Muscle layer of duodenum (tissue), 2 donors: ENCODE results near the gene GIPC1.
"Not testable (repeated sequence)": the region's sequence is repeated elsewhere in the genome, so short reads cannot be mapped to it uniquely, and the experiment has no call there.

Source experiments
- H3K27ac ChIP-seq: one replicate; pipeline ENCODE4 v1.7.0; 2013; ENCODE audit warnings: mild to moderate bottlenecking, low read length
- H3K27me3 ChIP-seq: one replicate; pipeline ENCODE4 v1.7.0; 2013; ENCODE audit warnings: low read depth, mild to moderate bottlenecking, control low read depth, low read length
- H3K36me3 ChIP-seq, 2 donors: one replicate each; pipeline ENCODE4 v1.7.0; 2013; ENCODE audit warnings: low read length in 2 of 2, control low read depth in 1 of 2, mild to moderate bottlenecking in 1 of 2; ENCODE audit not compliant: insufficient read depth in 2 of 2, control insufficient read depth in 1 of 2
- H3K4me1 ChIP-seq, 2 donors: one replicate each; pipeline ENCODE4 v1.7.0; 2013; ENCODE audit warnings: low read length in 2 of 2, mild to moderate bottlenecking in 2 of 2, control low read depth in 1 of 2, moderate library complexity in 1 of 2; ENCODE audit not compliant: insufficient read depth in 2 of 2, control insufficient read depth in 1 of 2
- H3K4me3 ChIP-seq, 2 donors: one replicate each; pipeline ENCODE4 v1.7.0; 2013; ENCODE audit warnings: low read length in 2 of 2, low read depth in 1 of 2, mild to moderate bottlenecking in 1 of 2
- H3K9me3 ChIP-seq, 2 donors: one replicate each; pipeline ENCODE4 v1.7.0; 2013; ENCODE audit warnings: low read length in 2 of 2, control low read depth in 1 of 2, mild to moderate bottlenecking in 1 of 2; ENCODE audit not compliant: control insufficient read depth in 1 of 2
- donor health status: healthy.

The GIPC1 gene

DNA sequence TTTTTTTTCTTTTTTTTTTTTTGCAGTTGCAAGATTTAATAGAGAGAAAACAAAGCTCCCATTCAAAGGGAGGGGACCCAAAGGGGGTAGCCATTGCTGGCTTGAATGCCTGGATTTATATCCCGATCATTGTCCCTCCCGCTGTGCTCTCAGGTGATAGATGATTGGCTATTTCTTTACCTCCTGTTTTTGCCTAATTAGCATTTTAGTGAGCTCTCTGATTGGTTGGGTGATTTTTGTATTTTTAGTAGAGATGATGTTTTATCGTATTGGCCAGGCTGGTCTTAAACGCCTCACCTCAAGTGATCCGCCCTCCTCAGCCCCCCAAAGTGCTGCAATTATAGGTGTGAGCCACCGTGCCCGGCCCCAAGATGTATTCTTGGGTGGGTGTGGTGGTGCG, 8.6 kb upstream of the GIPC1 start:
- H3K36me3 ChIP-seq, H3K27ac ChIP-seq, H3K27me3 ChIP-seq, H3K4me1 ChIP-seq, H3K4me3 ChIP-seq, H3K9me3 ChIP-seq: not testable (repeated sequence)

DNA sequence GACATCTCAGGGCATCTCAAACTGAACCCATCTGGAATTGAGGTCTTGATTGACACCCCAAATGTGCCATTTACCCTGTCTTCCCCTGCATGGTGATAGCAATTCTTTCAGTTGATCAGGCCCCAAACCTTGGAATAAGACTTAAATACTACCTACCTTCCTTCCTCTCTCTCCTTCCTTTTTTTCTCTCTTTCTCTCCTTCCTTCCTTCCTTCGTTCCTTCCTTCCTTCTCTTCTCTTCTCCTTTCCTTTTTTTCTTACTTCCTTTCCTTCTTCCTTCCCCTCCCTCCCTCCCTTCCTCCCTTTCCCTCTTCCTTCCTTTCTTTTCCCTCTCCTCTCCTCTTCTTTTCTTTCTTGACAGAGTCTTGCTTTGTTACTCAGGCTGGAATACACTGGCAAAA, 7.4 kb upstream of the GIPC1 start:
- Histone ChIP-seq H3K27ac (no peak overlapping the region), H3K4me3 (no peak overlapping the region), H3K4me1 (peaks cover 0 to 3% of the 10 kb centered on the region in 2 donors), H3K36me3 (no peaks in the 10 kb centered on the region), H3K27me3 (no peaks in the 10 kb centered on the region), H3K9me3 (no peaks in the 10 kb centered on the region)

GRCh38 chr19:14502334-14503092, 6.6 kb upstream of the GIPC1 start:
- H3K36me3 ChIP-seq = no peaks in the 10 kb centered on the region
- H3K4me1 ChIP-seq = peaks cover 1 to 3% of the 10 kb centered on the region in 2 donors
- no peaks in the 10 kb centered on the region for H3K9me3 ChIP-seq
- no peak overlapping the region for H3K27ac ChIP-seq
- H3K4me3 ChIP-seq = no peak overlapping the region
- H3K27me3 ChIP-seq = no peaks in the 10 kb centered on the region

- Histone ChIP-seq H3K4me1 (peaks cover 5 to 29% of the 10 kb centered on the region in 2 donors), H3K36me3 (no peaks in the 10 kb centered on the region), H3K9me3 (no peaks in the 10 kb centered on the region), H3K4me3 (no peak overlapping the region), H3K27me3 (no peaks in the 10 kb centered on the region), H3K27ac (peak overlapping the region; percentile 52)
Observed at GRCh38 chr19:14497228-14497921, 1.4 kb upstream of the GIPC1 start.

DNA sequence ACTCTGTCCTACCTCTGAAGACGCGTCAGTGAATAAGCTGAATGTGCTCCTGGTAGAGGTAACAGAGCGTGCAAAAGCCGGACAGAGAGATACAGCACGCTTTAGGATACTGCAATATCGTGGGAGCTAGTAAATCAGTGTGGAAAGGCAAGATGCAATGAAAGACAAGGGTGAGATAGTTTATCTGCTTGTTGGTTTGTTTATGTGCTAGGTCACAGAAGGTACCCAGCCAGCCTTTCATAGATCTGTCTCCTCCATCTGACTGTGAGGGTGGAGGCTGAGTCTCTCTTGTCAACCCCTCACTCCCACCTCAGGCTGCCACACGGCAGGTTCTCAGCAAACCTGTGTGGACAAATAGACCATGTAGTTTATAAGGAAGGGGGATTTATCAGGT, 904 bp upstream of the GIPC1 start:
- Histone ChIP-seq H3K36me3 (no peaks in the 10 kb centered on the region), H3K4me1 (peaks cover 5 to 29% of the 10 kb centered on the region in 2 donors), H3K27me3 (no peaks in the 10 kb centered on the region), H3K9me3 (no peaks in the 10 kb centered on the region), H3K4me3 (peak overlapping the region; percentile 48 to 79), H3K27ac (peak overlapping the region; percentile 52)

- Histone ChIP-seq H3K4me1 (peaks cover 5 to 29% of the 10 kb centered on the region in 2 donors), H3K27ac (no peak overlapping the region), H3K4me3 (peak overlapping the region; percentile 77 to 79)
Observed at GRCh38 chr19:14495672-14496028, 277 bp downstream of the GIPC1 start.

GRCh38 chr19:14494910-14495671, 836 bp downstream of the GIPC1 start:
- H3K9me3 ChIP-seq = no peaks in the 10 kb centered on the region
- no peak overlapping the region for H3K27ac ChIP-seq
- no peaks in the 10 kb centered on the region for H3K27me3 ChIP-seq
- peaks cover 0 to 1% of the 10 kb centered on the region in 2 donors for H3K36me3 ChIP-seq
- H3K4me1 ChIP-seq = peaks cover 5 to 29% of the 10 kb centered on the region in 2 donors
- peak overlapping the region; percentile 77 to 79 for H3K4me3 ChIP-seq

More at GRCh38 chr19:14495672-14496028, 277 bp downstream of the GIPC1 start:
- Histone ChIP-seq H3K9me3 (no peaks in the 10 kb centered on the region), H3K27me3 (no peaks in the 10 kb centered on the region), H3K36me3 (no peaks in the 10 kb centered on the region)

DNA sequence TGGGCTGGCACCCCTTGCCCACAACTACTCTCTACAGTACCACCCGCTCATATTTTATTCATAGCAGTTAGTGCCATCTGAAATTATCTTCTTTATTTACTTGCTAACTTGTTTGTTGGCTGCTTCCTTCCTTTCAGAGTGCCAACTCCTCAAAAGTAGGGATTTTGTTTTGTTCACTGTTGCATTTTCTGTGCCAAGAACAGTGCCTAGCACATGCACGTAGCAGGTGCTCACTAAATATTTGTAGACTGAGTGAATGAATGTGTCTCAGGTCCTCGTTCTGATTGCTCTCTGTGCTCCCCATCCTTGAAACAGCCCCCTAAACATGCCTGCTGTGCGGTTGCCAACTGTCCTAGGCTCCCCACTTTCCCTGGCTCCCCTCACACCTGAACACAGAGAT, 1.5 kb downstream of the GIPC1 start:
- H3K9me3 ChIP-seq = no peaks in the 10 kb centered on the region
- H3K4me3 ChIP-seq = peak overlapping the region; percentile 17 to 79
- no peak overlapping the region for H3K27ac ChIP-seq

GRCh38 chr19:14492756-14493337, 3.1 kb downstream of the GIPC1 start:
- Histone ChIP-seq H3K4me1 (peaks cover 5 to 29% of the 10 kb centered on the region in 2 donors), H3K27me3 (no peaks in the 10 kb centered on the region), H3K9me3 (no peaks in the 10 kb centered on the region), H3K36me3 (peaks cover 0 to 5% of the 10 kb centered on the region in 2 donors), H3K27ac (no peak overlapping the region), H3K4me3 (no peak overlapping the region)

More for the DNA sequence above, 1.5 kb downstream of the GIPC1 start:
- Histone ChIP-seq H3K27me3 (no peaks in the 10 kb centered on the region), H3K4me1 (peaks cover 5 to 29% of the 10 kb centered on the region in 2 donors), H3K36me3 (peaks cover 0 to 5% of the 10 kb centered on the region in 2 donors)

GRCh38 chr19:14487370-14488125, 8.4 kb downstream of the GIPC1 start:
- H3K27me3 ChIP-seq = no peaks in the 10 kb centered on the region
- H3K9me3 ChIP-seq = no peaks in the 10 kb centered on the region
- peaks cover 0 to 13% of the 10 kb centered on the region in 2 donors for H3K36me3 ChIP-seq
- no peak overlapping the region for H3K4me3 ChIP-seq
- no peaks in the 10 kb centered on the region for H3K4me1 ChIP-seq
- H3K27ac ChIP-seq = no peak overlapping the region
